ENCODE data around the gene CNOT3. TPM values are rescaled to one million over a fixed set of nuclear protein-coding genes. Genes with fewer than 3 reads are reported as not detected.

The CNOT3 gene
- total RNA-seq, 1 donor from 2014 or later: 6.1 TPM

- Histone ChIP-seq H3K36me3 (ENCODE audit: control insufficient read depth, insufficient read depth, low read length) (peaks cover 10% of the 10 kb centered on the region), H3K4me3 (ENCODE audit: low read depth, low read length) (peak within 1 kb of the TSS; percentile 45), H3K27me3 (ENCODE audit: control insufficient read depth, insufficient read depth, low read length) (no peaks in the 10 kb centered on the region)
- DNase-seq (ENCODE audit: low read depth) (peak; percentile 91), FAIRE-seq (peak; percentile 95)
- no peak for TF ChIP-seq CTCF (IDR thresholded peaks at IDR 0.05; ENCODE audit: insufficient read depth, low read length, severe bottlenecking)
Observed at GRCh38 chr19:54115109-54116063, 22.2 kb upstream of the CNOT3 start, which contains the start of the genes PRPF31 and TFPT. TSS of gene PRPF31 (plus strand) at chr19:54115754. CDS start at chr19:54118279, 2,525 bp downstream. TSS of gene TFPT (minus strand) at chr19:54115657. CDS start at chr19:54115269, 388 bp downstream.

GRCh38 chr19:54121259-54121658 is 16.3 kb upstream of the CNOT3 start:
- DNase-seq (ENCODE audit: low read depth) (no peak), FAIRE-seq (no peak)
- Histone ChIP-seq H3K27me3 (ENCODE audit: control insufficient read depth, insufficient read depth, low read length) (no peaks in the 10 kb centered on the region), H3K36me3 (ENCODE audit: control insufficient read depth, insufficient read depth, low read length) (peaks cover 27% of the 10 kb centered on the region), H3K4me3 (ENCODE audit: low read depth, low read length) (no peak overlapping the region)
- no peak for TF ChIP-seq CTCF (IDR thresholded peaks at IDR 0.05; ENCODE audit: insufficient read depth, low read length, severe bottlenecking)

- no peak for FAIRE-seq
- no peak for TF ChIP-seq CTCF (IDR thresholded peaks at IDR 0.05; ENCODE audit: insufficient read depth, low read length, severe bottlenecking)
- no peak overlapping the region for H3K4me3 ChIP-seq (ENCODE audit: low read depth, low read length)
- H3K36me3 ChIP-seq (ENCODE audit: control insufficient read depth, insufficient read depth, low read length): peaks cover 27% of the 10 kb centered on the region
- no peak for DNase-seq (ENCODE audit: low read depth)
- no peaks in the 10 kb centered on the region for H3K27me3 ChIP-seq (ENCODE audit: control insufficient read depth, insufficient read depth, low read length)
Observed at GRCh38 chr19:54123682-54124081, 13.9 kb upstream of the CNOT3 start.

- FAIRE-seq: no peak
Observed at GRCh38 chr19:54124393-54124792, 13.2 kb upstream of the CNOT3 start.

GRCh38 chr19:54125713-54126112 is 11.8 kb upstream of the CNOT3 start:
- peaks cover 29% of the 10 kb centered on the region for H3K36me3 ChIP-seq (ENCODE audit: control insufficient read depth, insufficient read depth, low read length)
- no peaks in the 10 kb centered on the region for H3K27me3 ChIP-seq (ENCODE audit: control insufficient read depth, insufficient read depth, low read length)
- FAIRE-seq (no peak), DNase-seq (ENCODE audit: low read depth) (no peak)
- H3K4me3 ChIP-seq (ENCODE audit: low read depth, low read length): no peak overlapping the region
- no peak for TF ChIP-seq CTCF (IDR thresholded peaks at IDR 0.05; ENCODE audit: insufficient read depth, low read length, severe bottlenecking)

More at GRCh38 chr19:54124393-54124792, 13.2 kb upstream of the CNOT3 start:
- H3K27me3 ChIP-seq (ENCODE audit: control insufficient read depth, insufficient read depth, low read length): no peaks in the 10 kb centered on the region
- peaks cover 30% of the 10 kb centered on the region for H3K36me3 ChIP-seq (ENCODE audit: control insufficient read depth, insufficient read depth, low read length)
- DNase-seq (ENCODE audit: low read depth): no peak
- TF ChIP-seq CTCF (IDR thresholded peaks at IDR 0.05; ENCODE audit: insufficient read depth, low read length, severe bottlenecking): no peak
- H3K4me3 ChIP-seq (ENCODE audit: low read depth, low read length): no peak overlapping the region
